Tibial artery (tissue), 4 donors: ENCODE measurements around the gene KCNRG.

Source experiments
- DNase-seq, 2 donors: peaks; one replicate each; pipeline ENCODE4 v3.0.0-alpha.2; 2019
- H3K27ac ChIP-seq, 2 donors: fragments of 200-600 bp; sonication (generic) in 1 of 2; 1 replicate in 1 of 2; 2 replicates in 1 of 2; pipeline ENCODE4 v1.5.1; 2018 to 2019; ENCODE audit warnings: mild to moderate bottlenecking in 1 of 2
- H3K27me3 ChIP-seq, 2 donors: fragments of 200-600 bp; sonication (generic) in 1 of 2; one replicate each; pipeline versions ENCODE4 v1.5.1 to v1.6.0; 2016 to 2019
- H3K36me3 ChIP-seq, 3 donors: fragments of 200-600 bp; sonication (generic) in 2 of 3; one replicate each; pipeline ENCODE4 v1.5.1; 2016 to 2019; ENCODE audit warnings: mild to moderate bottlenecking in 2 of 3
- H3K4me1 ChIP-seq, 4 donors: fragments of 200-600 bp; sonication (generic) in 2 of 4; 1 replicate in 3 of 4; 2 replicates in 1 of 4; pipeline ENCODE4 v1.5.1; 2016 to 2019
- H3K4me3 ChIP-seq, 2 donors: fragments of 200-600 bp; sonication (generic) in 1 of 2; 1 replicate in 1 of 2; 2 replicates in 1 of 2; pipeline ENCODE4 v1.5.1; 2018 to 2019; ENCODE audit warnings: mild to moderate bottlenecking in 2 of 2
- H3K9me3 ChIP-seq, 3 donors: fragments of 200-600 bp; sonication (generic) in 1 of 3; one replicate each; pipeline ENCODE4 v1.5.1; 2016 to 2019
- CTCF ChIP-seq, 2 experiments: fragments of 200-600 bp in 1 of 2; fragments of 450-650 bp in 1 of 2; IDR thresholded peaks; one replicate each; pipeline ENCODE4 v1.5.1; 2017 to 2019; ENCODE audit warnings: antibody characterized with exemption in 2 of 2, mild to moderate bottlenecking in 1 of 2, moderate library complexity in 1 of 2
- intact Hi-C: fragments of 100-400 bp; cut with DNase I; formaldehyde crosslinking; loops from one replicate; pipeline ENCODE4 v1.15.0; 2023; ENCODE audit warnings: low total_unique reads

The KCNRG gene

DNA sequence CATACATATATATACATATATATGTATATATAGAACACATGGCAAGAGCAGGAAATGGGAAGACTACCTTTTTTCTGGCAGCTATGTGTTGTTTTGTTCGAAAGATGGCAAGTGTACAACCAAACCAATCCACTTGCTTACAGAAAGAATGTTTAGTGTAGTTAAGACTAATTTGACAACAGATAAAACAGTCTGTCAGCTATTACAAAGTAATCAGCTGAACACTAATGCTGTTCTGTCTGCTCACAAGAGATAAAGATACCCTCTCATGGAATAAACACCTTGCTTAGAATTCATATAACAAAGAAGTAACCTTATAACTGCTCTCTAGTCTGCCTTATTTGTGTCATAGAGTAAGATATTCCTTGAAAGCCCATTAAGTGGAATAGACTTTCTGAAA lies 858 bp upstream of the KCNRG start:
- Histone ChIP-seq H3K27ac (peak overlapping the region in 1 of 2 donors; percentile 39), H3K9me3 (no peaks in the 10 kb centered on the region), H3K36me3 (peaks cover 13 to 39% (median 28%) of the 10 kb centered on the region in 3 donors), H3K27me3 (no peaks in the 10 kb centered on the region), H3K4me3 (no peak overlapping the region), H3K4me1 (peaks cover 0 to 45% (median 18%) of the 10 kb centered on the region in 4 donors)
- no peak for DNase-seq
- no peak for TF ChIP-seq CTCF (IDR thresholded peaks at IDR 0.05)
- intact Hi-C loops, result no loop called here

DNA sequence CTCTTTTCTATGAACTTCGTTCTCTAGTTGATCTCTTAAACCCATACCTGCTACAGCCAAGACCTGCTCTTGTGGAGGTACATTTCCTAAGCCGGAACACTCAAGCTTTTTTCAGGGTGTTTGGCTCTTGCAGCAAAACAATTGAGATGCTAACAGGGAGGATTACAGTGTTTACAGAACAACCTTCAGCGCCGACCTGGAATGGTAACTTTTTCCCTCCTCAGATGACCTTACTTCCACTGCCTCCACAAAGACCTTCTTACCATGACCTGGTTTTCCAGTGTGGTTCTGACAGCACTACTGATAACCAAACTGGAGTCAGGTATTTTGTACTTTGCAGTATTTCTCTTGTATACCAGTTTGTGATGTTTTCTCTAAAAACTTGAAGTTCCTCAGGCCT lies 506 bp downstream of the KCNRG start:
- Histone ChIP-seq H3K36me3 (peaks cover 19 to 43% (median 34%) of the 10 kb centered on the region in 3 donors), H3K27ac (peak overlapping the region; percentile 21 to 45), H3K9me3 (no peaks in the 10 kb centered on the region), H3K27me3 (no peaks in the 10 kb centered on the region), H3K4me3 (no peak overlapping the region), H3K4me1 (peaks cover 0 to 45% (median 18%) of the 10 kb centered on the region in 4 donors)
- TF ChIP-seq CTCF (IDR thresholded peaks at IDR 0.05), result no peak
- intact Hi-C loops, result no loop called here
- no peak for DNase-seq

DNA sequence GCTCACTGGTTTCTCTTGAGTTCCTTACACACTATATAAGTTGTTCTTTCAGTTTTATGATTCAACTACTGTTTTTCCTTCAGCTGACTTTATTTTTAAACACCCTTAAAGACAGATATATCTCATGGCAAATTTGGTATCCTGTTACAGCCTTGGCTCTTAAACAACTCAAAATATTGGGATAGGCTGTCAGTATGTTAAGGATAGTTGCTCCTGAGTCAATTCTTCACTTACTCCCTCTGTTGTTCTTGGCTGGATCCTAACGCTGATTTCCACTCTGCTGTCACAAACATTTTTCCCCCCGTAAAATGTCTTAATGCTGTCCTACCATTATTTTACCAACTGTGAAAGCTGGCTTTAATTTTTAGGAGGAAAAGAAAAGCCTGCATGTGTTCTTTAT lies 1.2 kb downstream of the KCNRG start:
- Histone ChIP-seq H3K4me1 (peaks cover 0 to 45% (median 18%) of the 10 kb centered on the region in 4 donors), H3K4me3 (no peak overlapping the region), H3K36me3 (peaks cover 26 to 44% (median 35%) of the 10 kb centered on the region in 3 donors), H3K27me3 (no peaks in the 10 kb centered on the region), H3K27ac (peak overlapping the region; percentile 21 to 45), H3K9me3 (no peaks in the 10 kb centered on the region)
- TF ChIP-seq CTCF (IDR thresholded peaks at IDR 0.05), result no peak
- intact Hi-C loops, result no loop called here
- DNase-seq, result no peak

GRCh38 chr13:50017819-50018218 lies 2.6 kb downstream of the KCNRG start:
- intact Hi-C loops, result no loop called here
- H3K9me3 ChIP-seq, result no peaks in the 10 kb centered on the region
- peaks cover 0 to 45% (median 18%) of the 10 kb centered on the region in 4 donors for H3K4me1 ChIP-seq
- no peak for DNase-seq
- no peaks in the 10 kb centered on the region for H3K27me3 ChIP-seq
- H3K4me3 ChIP-seq, result no peak overlapping the region
- H3K27ac ChIP-seq, result peak overlapping the region; percentile 16 to 45
- TF ChIP-seq CTCF (IDR thresholded peaks at IDR 0.05), result no peak
- H3K36me3 ChIP-seq, result peaks cover 19 to 40% (median 37%) of the 10 kb centered on the region in 3 donors

GRCh38 chr13:50025436-50025835 lies 10.2 kb downstream of the KCNRG start:
- Histone ChIP-seq H3K27ac (no peak overlapping the region), H3K36me3 (peaks cover 19 to 30% (median 21%) of the 10 kb centered on the region in 3 donors), H3K27me3 (no peaks in the 10 kb centered on the region), H3K4me3 (no peak overlapping the region), H3K9me3 (no peaks in the 10 kb centered on the region), H3K4me1 (peaks cover 0 to 4% (median 0%) of the 10 kb centered on the region in 4 donors)
- DNase-seq, result no peak
- intact Hi-C loops, result no loop called here
- no peak for TF ChIP-seq CTCF (IDR thresholded peaks at IDR 0.05)
